NB4 (cell line): ENCODE data around the gene HENMT1.

Experiments
- CTCF ChIP-seq: IDR thresholded peaks from one replicate; pipeline ENCODE4 v1.5.1; 2012; ENCODE audit warnings: low read depth, low read length
- POLR2A ChIP-seq: IDR thresholded peaks from 2 replicates; pipeline ENCODE4 v1.6.1; 2011; ENCODE audit warnings: mild to moderate bottlenecking; ENCODE audit not compliant: insufficient read length; ENCODE audit errors: extremely low read depth

GRCh38 chr1:108609483-108610049, 51.3 kb downstream of the HENMT1 start:
- no peak for TF ChIP-seq CTCF
- no peak for TF ChIP-seq POLR2A
